Activated T-cell treated with anti-CD3 and anti-CD28 coated beads, Interleukin-2, amount 50 U/mL, for 24 hours (primary cell): ENCODE measurements around the gene FTO.

ENCODE experiments used
- DNase-seq: peaks from one replicate; pipeline ENCODE4 v3.0.0-alpha.2; 2020
- H3K27ac Mint-ChIP-seq: 2 replicates; pipeline ENCODE4 v1.8.0; 2020; ENCODE audit warnings: mild to moderate bottlenecking, mixed read lengths
- H3K27me3 Mint-ChIP-seq: 2 replicates; pipeline ENCODE4 v1.8.0; 2020; ENCODE audit warnings: mixed read lengths
- H3K36me3 Mint-ChIP-seq: 2 replicates; pipeline ENCODE4 v1.8.0; 2020; ENCODE audit warnings: low read depth, mixed read lengths
- H3K4me1 Mint-ChIP-seq: 2 replicates; pipeline ENCODE4 v1.8.0; 2020; ENCODE audit warnings: low read depth, mixed read lengths
- H3K4me3 Mint-ChIP-seq: 2 replicates; pipeline ENCODE4 v1.8.0; 2020; ENCODE audit warnings: mild to moderate bottlenecking, moderate library complexity, mixed read lengths
- H3K9me3 Mint-ChIP-seq: 2 replicates; pipeline ENCODE4 v1.8.0; 2020; ENCODE audit warnings: mixed read lengths

The FTO gene

GRCh38 chr16:53967572-53967971 is 263.6 kb downstream of the FTO start:
- H3K9me3 Mint-ChIP-seq, result no peaks in the 10 kb centered on the region
- H3K27ac Mint-ChIP-seq, result no peak overlapping the region
- peaks cover 6% of the 10 kb centered on the region for H3K36me3 Mint-ChIP-seq
- DNase-seq, result no peak
- H3K27me3 Mint-ChIP-seq, result no peaks in the 10 kb centered on the region
- H3K4me3 Mint-ChIP-seq, result no peak overlapping the region
- H3K4me1 Mint-ChIP-seq, result no peaks in the 10 kb centered on the region

GRCh38 chr16:53968454-53968853 is 264.5 kb downstream of the FTO start:
- peaks cover 6% of the 10 kb centered on the region for H3K36me3 Mint-ChIP-seq
- H3K4me1 Mint-ChIP-seq, result no peaks in the 10 kb centered on the region
- H3K27ac Mint-ChIP-seq, result no peak overlapping the region
- H3K27me3 Mint-ChIP-seq, result no peaks in the 10 kb centered on the region
- DNase-seq, result no peak
- no peak overlapping the region for H3K4me3 Mint-ChIP-seq
- no peaks in the 10 kb centered on the region for H3K9me3 Mint-ChIP-seq

DNA sequence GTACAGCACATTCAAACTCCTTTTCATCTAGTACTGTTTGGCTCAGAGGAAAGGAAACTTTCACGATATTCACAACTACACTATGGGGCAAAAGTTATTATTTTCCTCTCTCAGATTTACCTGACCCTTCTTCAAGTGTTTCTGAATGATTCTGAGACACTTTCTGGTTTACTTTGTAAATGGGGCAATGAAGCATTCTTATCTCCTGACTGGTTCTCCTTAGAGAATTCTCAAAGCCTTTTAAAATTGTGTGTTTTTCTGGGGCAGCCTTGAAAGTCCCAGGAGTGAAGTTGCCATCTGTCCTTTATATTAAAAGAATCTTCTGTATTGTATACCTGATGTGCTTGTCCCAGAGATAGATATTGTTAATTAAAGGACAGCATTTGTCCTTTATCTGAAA is 264.9 kb downstream of the FTO start:
- H3K36me3 Mint-ChIP-seq, result peaks cover 6% of the 10 kb centered on the region
- no peaks in the 10 kb centered on the region for H3K9me3 Mint-ChIP-seq
- DNase-seq, result no peak
- no peaks in the 10 kb centered on the region for H3K27me3 Mint-ChIP-seq
- H3K4me1 Mint-ChIP-seq, result no peaks in the 10 kb centered on the region
- H3K4me3 Mint-ChIP-seq, result no peak overlapping the region
- H3K27ac Mint-ChIP-seq, result no peak overlapping the region

GRCh38 chr16:53971616-53972015 is 267.7 kb downstream of the FTO start:
- no peak for DNase-seq
- H3K9me3 Mint-ChIP-seq, result no peaks in the 10 kb centered on the region
- H3K4me3 Mint-ChIP-seq, result no peak overlapping the region
- no peaks in the 10 kb centered on the region for H3K36me3 Mint-ChIP-seq
- H3K27ac Mint-ChIP-seq, result no peak overlapping the region
- H3K27me3 Mint-ChIP-seq, result no peaks in the 10 kb centered on the region
- no peaks in the 10 kb centered on the region for H3K4me1 Mint-ChIP-seq

GRCh38 chr16:53973021-53973420 is 269.1 kb downstream of the FTO start:
- Mint-ChIP-seq H3K4me1 (no peaks in the 10 kb centered on the region), H3K4me3 (no peak overlapping the region), H3K27ac (no peak overlapping the region)

DNA sequence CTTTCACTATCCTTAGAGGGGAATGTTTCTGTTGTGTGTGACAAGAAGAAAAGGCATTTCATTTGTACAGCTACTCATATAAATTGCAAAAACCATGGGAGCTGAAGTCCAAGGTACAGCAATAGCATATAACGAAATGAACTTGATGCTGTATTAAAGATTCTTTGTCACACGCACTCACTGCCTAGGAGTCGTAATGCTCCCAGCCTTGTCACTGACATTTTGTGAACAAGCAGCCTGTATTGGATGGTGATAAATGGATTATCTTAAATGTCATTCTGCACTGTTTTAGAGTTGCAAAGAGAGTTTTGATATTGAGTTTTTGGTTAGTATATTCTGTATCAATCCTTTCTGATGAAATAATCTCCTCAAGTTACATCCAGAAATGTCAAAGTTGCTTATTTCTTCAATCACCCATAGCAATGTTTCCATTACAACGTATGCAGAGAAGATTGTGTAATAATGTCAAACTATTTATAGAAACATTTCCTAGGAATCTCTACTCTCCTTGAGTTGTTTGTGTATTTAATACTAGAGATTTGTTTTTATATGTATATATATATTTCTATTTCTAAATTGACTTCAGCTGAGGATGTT is 270.6 kb downstream of the FTO start:
- no peak overlapping the region for H3K27ac Mint-ChIP-seq
- H3K36me3 Mint-ChIP-seq, result peaks cover 1% of the 10 kb centered on the region
- H3K9me3 Mint-ChIP-seq, result no peaks in the 10 kb centered on the region
- DNase-seq, result no peak
- no peaks in the 10 kb centered on the region for H3K4me1 Mint-ChIP-seq
- H3K4me3 Mint-ChIP-seq, result no peak overlapping the region
- H3K27me3 Mint-ChIP-seq, result no peaks in the 10 kb centered on the region

More at GRCh38 chr16:53973021-53973420, 269.1 kb downstream of the FTO start:
- H3K27me3 Mint-ChIP-seq, result no peaks in the 10 kb centered on the region
- no peaks in the 10 kb centered on the region for H3K36me3 Mint-ChIP-seq
- no peak for DNase-seq
- no peaks in the 10 kb centered on the region for H3K9me3 Mint-ChIP-seq

- Mint-ChIP-seq H3K4me1 (no peaks in the 10 kb centered on the region), H3K4me3 (no peak overlapping the region), H3K27ac (no peak overlapping the region), H3K36me3 (peaks cover 3% of the 10 kb centered on the region), H3K9me3 (no peaks in the 10 kb centered on the region), H3K27me3 (no peaks in the 10 kb centered on the region)
- no peak for DNase-seq
These were observed 276.7 kb downstream of the FTO start for GRCh38 chr16:53980675-53981074.

- Mint-ChIP-seq H3K27ac (no peak overlapping the region), H3K36me3 (peaks cover 9% of the 10 kb centered on the region), H3K4me1 (no peaks in the 10 kb centered on the region), H3K9me3 (no peaks in the 10 kb centered on the region), H3K4me3 (no peak overlapping the region), H3K27me3 (no peaks in the 10 kb centered on the region)
- no peak for DNase-seq
These were observed 278.7 kb downstream of the FTO start for GRCh38 chr16:53982631-53983042.

DNA sequence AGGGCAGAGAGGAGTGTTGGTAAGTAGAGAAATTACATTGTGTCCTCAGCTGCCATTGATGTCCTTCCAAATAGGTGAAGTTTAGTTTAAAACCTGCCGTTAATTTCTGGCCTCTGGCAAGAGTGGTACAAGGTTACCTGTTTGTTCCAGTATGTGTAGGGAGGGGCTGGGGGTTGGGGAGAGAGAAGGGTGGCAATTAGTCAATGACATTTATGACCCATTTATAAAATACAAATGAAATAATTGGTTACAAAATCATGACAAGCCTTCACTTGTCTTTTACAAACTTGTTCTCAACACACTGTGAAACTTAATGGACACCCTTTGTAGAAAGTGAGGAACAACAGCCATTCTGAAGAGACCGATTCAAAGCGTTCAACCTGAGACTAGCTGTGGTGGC is 281.0 kb downstream of the FTO start:
- Mint-ChIP-seq H3K36me3 (peaks cover 8% of the 10 kb centered on the region), H3K27me3 (no peaks in the 10 kb centered on the region), H3K9me3 (no peaks in the 10 kb centered on the region), H3K27ac (no peak overlapping the region), H3K4me1 (no peaks in the 10 kb centered on the region), H3K4me3 (no peak overlapping the region)
- DNase-seq, result no peak

DNA sequence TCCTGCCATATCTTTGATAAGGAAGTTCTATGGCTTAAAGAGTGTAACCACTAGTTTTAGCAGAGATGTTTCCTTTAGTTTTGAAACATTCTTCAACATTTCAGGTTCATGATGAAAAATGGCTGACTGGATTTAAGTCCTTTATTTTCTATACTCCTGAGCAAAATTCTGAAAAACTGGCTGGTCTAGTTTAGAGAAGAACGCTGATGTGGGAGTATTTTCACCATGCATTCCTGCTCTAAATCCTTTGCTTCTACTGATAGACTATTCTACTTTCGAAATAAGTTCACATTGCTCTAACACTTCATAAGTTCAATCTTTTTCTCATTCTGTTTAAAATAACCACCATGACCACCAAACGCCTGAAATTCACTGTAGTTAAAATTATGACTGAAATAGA is 281.9 kb downstream of the FTO start:
- DNase-seq, result no peak
- no peak overlapping the region for H3K27ac Mint-ChIP-seq
- H3K9me3 Mint-ChIP-seq, result no peaks in the 10 kb centered on the region
- peaks cover 8% of the 10 kb centered on the region for H3K36me3 Mint-ChIP-seq
- H3K27me3 Mint-ChIP-seq, result no peaks in the 10 kb centered on the region
- H3K4me1 Mint-ChIP-seq, result peaks cover under 1% of the 10 kb centered on the region
- H3K4me3 Mint-ChIP-seq, result no peak overlapping the region

GRCh38 chr16:53986793-53987192 is 282.8 kb downstream of the FTO start:
- H3K9me3 Mint-ChIP-seq, result no peaks in the 10 kb centered on the region
- DNase-seq, result no peak
- H3K27ac Mint-ChIP-seq, result no peak overlapping the region
- H3K27me3 Mint-ChIP-seq, result no peaks in the 10 kb centered on the region
- no peak overlapping the region for H3K4me3 Mint-ChIP-seq
- H3K36me3 Mint-ChIP-seq, result peaks cover 8% of the 10 kb centered on the region
- H3K4me1 Mint-ChIP-seq, result peaks cover 9% of the 10 kb centered on the region

GRCh38 chr16:53988136-53988535 is 284.2 kb downstream of the FTO start:
- Mint-ChIP-seq H3K27me3 (no peaks in the 10 kb centered on the region), H3K9me3 (no peaks in the 10 kb centered on the region), H3K36me3 (peaks cover 8% of the 10 kb centered on the region), H3K4me1 (peaks cover 9% of the 10 kb centered on the region), H3K27ac (no peak overlapping the region), H3K4me3 (no peak overlapping the region)
- DNase-seq, result no peak

DNA sequence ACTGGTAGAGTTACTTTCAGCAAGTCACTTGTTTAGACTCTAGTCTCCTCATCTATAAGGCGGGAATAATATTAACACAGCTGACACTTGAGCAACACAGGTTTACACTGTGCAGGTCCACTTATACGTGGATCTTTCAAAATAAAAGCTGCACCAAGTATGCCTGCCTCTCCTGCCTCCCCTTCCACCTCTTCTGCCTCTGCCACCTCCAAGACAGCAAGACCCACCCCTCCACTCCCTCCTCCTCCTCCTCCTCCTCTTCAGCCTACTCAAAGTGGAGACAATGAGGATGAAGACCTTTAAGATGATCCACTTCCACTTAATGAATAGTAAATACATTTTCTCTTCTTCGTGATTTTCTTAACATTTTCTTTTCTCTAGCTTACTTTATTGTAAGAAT is 285.6 kb downstream of the FTO start:
- Mint-ChIP-seq H3K4me3 (no peak overlapping the region), H3K27me3 (no peaks in the 10 kb centered on the region)

GRCh38 chr16:53991754-53992378 is 287.9 kb downstream of the FTO start:
- Mint-ChIP-seq H3K4me1 (peaks cover 9% of the 10 kb centered on the region), H3K27me3 (no peaks in the 10 kb centered on the region), H3K27ac (no peak overlapping the region), H3K9me3 (no peaks in the 10 kb centered on the region), H3K36me3 (peaks cover 15% of the 10 kb centered on the region), H3K4me3 (no peak overlapping the region)
- no peak for DNase-seq

More for the DNA sequence above, 285.6 kb downstream of the FTO start:
- no peak for DNase-seq
- Mint-ChIP-seq H3K4me1 (peaks cover 9% of the 10 kb centered on the region), H3K36me3 (peaks cover 7% of the 10 kb centered on the region), H3K9me3 (no peaks in the 10 kb centered on the region), H3K27ac (no peak overlapping the region)

- H3K36me3 Mint-ChIP-seq, result peaks cover 19% of the 10 kb centered on the region
- no peaks in the 10 kb centered on the region for H3K9me3 Mint-ChIP-seq
- H3K4me3 Mint-ChIP-seq, result no peak overlapping the region
- peaks cover 9% of the 10 kb centered on the region for H3K4me1 Mint-ChIP-seq
- H3K27ac Mint-ChIP-seq, result no peak overlapping the region
- DNase-seq, result no peak
- H3K27me3 Mint-ChIP-seq, result no peaks in the 10 kb centered on the region
These were observed 291.4 kb downstream of the FTO start for GRCh38 chr16:53995378-53995777.
